ENCODE data around the gene ATP2A3.

The ATP2A3 gene

GRCh38 chr17:3896968-3897235, 67.3 kb downstream of the ATP2A3 start:
- Histone ChIP-seq H4K20me1 (ENCODE audit: insufficient read depth, low read length) (no peaks in the 10 kb centered on the region), H3K27ac (ENCODE audit: low read depth, low read length, poor library complexity, severe bottlenecking) (no peak overlapping the region)

GRCh38 chr17:3896108-3896967, 67.9 kb downstream of the ATP2A3 start:
- TF ChIP-seq EZH2 (IDR thresholded peaks at IDR 0.05; ENCODE audit: borderline replicate concordance, low read length) (no peak), CTCF (IDR thresholded peaks at IDR 0.05; ENCODE audit: low read length) (no peak)
- no peaks in the 10 kb centered on the region for H3K9me2 ChIP-seq (ENCODE audit: low read depth, low read length)
- H3K36me3 ChIP-seq (ENCODE audit: insufficient read depth, low read length) = no peaks in the 10 kb centered on the region
- no peak overlapping the region for H3K27ac ChIP-seq (ENCODE audit: low read depth, low read length, poor library complexity, severe bottlenecking)
- H3K4me3 ChIP-seq (ENCODE audit: low read depth, low read length, poor library complexity, severe bottlenecking) = no peak overlapping the region
- H3K79me2 ChIP-seq (ENCODE audit: insufficient read depth, low read length) = no peaks in the 10 kb centered on the region
- peaks cover 22% of the 10 kb centered on the region for H3K4me1 ChIP-seq (ENCODE audit: insufficient read depth, low read length, severe bottlenecking)
- H4K20me1 ChIP-seq (ENCODE audit: insufficient read depth, low read length) = no peaks in the 10 kb centered on the region
- no peaks in the 10 kb centered on the region for H3F3A ChIP-seq (ENCODE audit: insufficient read depth, low read length)
- no peak overlapping the region for H3K9ac ChIP-seq (ENCODE audit: low read length)
- H3K4me2 ChIP-seq (ENCODE audit: low read length) = no peak overlapping the region
- peaks cover 8% of the 10 kb centered on the region; the same call in 1 of the 2 replicates for H3K27me3 ChIP-seq (ENCODE audit: insufficient read depth, low read length)
- no peaks in the 10 kb centered on the region for H3K9me3 ChIP-seq (ENCODE audit: low read length)
- no peak overlapping the region for H2AFZ ChIP-seq (ENCODE audit: low read length)

More at GRCh38 chr17:3896968-3897235, 67.3 kb downstream of the ATP2A3 start:
- no peaks in the 10 kb centered on the region for H3K9me3 ChIP-seq (ENCODE audit: low read length)
- H3K9ac ChIP-seq (ENCODE audit: low read length) = no peak overlapping the region
- H3F3A ChIP-seq (ENCODE audit: insufficient read depth, low read length) = no peaks in the 10 kb centered on the region
- TF ChIP-seq CTCF (IDR thresholded peaks at IDR 0.05; ENCODE audit: low read length) = no peak
- no peak overlapping the region for H3K4me2 ChIP-seq (ENCODE audit: low read length)
- peaks cover 21% of the 10 kb centered on the region for H3K4me1 ChIP-seq (ENCODE audit: insufficient read depth, low read length, severe bottlenecking)
- no peak overlapping the region for H3K4me3 ChIP-seq (ENCODE audit: low read depth, low read length, poor library complexity, severe bottlenecking)
- H3K27me3 ChIP-seq (ENCODE audit: insufficient read depth, low read length) = peaks cover 2% of the 10 kb centered on the region; the same call in 1 of the 2 replicates
- no peaks in the 10 kb centered on the region for H3K79me2 ChIP-seq (ENCODE audit: insufficient read depth, low read length)
- no peaks in the 10 kb centered on the region for H3K9me2 ChIP-seq (ENCODE audit: low read depth, low read length)
- H2AFZ ChIP-seq (ENCODE audit: low read length) = no peak overlapping the region
- H3K36me3 ChIP-seq (ENCODE audit: insufficient read depth, low read length) = no peaks in the 10 kb centered on the region

- no peaks in the 10 kb centered on the region for H3K79me2 ChIP-seq (ENCODE audit: insufficient read depth, low read length)
- H3F3A ChIP-seq (ENCODE audit: insufficient read depth, low read length) = no peaks in the 10 kb centered on the region
- no peak overlapping the region for H3K9ac ChIP-seq (ENCODE audit: low read length)
- H3K27me3 ChIP-seq (ENCODE audit: insufficient read depth, low read length) = peaks cover 8% of the 10 kb centered on the region; the same call in 1 of the 2 replicates
- no peaks in the 10 kb centered on the region for H3K36me3 ChIP-seq (ENCODE audit: insufficient read depth, low read length)
- TF ChIP-seq CTCF (IDR thresholded peaks at IDR 0.05; ENCODE audit: low read length) = no peak
- TF ChIP-seq EZH2 (IDR thresholded peaks at IDR 0.05; ENCODE audit: borderline replicate concordance, low read length) = no peak
- H3K9me3 ChIP-seq (ENCODE audit: low read length) = no peaks in the 10 kb centered on the region
- H2AFZ ChIP-seq (ENCODE audit: low read length) = no peak overlapping the region
- H3K4me3 ChIP-seq (ENCODE audit: low read depth, low read length, poor library complexity, severe bottlenecking) = no peak overlapping the region
- no peaks in the 10 kb centered on the region for H3K9me2 ChIP-seq (ENCODE audit: low read depth, low read length)
- no peak overlapping the region for H3K4me2 ChIP-seq (ENCODE audit: low read length)
- peaks cover 22% of the 10 kb centered on the region for H3K4me1 ChIP-seq (ENCODE audit: insufficient read depth, low read length, severe bottlenecking)
- H3K27ac ChIP-seq (ENCODE audit: low read depth, low read length, poor library complexity, severe bottlenecking) = no peak overlapping the region
- no peaks in the 10 kb centered on the region for H4K20me1 ChIP-seq (ENCODE audit: insufficient read depth, low read length)
Measured at GRCh38 chr17:3895354-3895753, 68.9 kb downstream of the ATP2A3 start.

All from OCI-LY1 (cell line).